ENCODE results near the gene ZNRD2. TPM values are rescaled to one million over a fixed set of nuclear protein-coding genes. Genes with fewer than 3 reads are reported as not detected.

The ZNRD2 gene
- total RNA-seq, 1 donor from 2014 or later = 45.1 TPM

GRCh38 chr11:65524014-65524740, 46.1 kb upstream of the ZNRD2 start:
- peaks cover 14% of the 10 kb centered on the region for H3K4me1 ChIP-seq (ENCODE audit: insufficient read depth, low read length)
- no peaks in the 10 kb centered on the region for H3K9me3 ChIP-seq (ENCODE audit: insufficient read depth, low read depth, low read length)
- H3K4me3 Mint-ChIP-seq (ENCODE audit: unreplicated experiment) = peak overlapping the region; percentile 60
- H2AFZ ChIP-seq (ENCODE audit: low read depth, low read length) = peak overlapping the region; percentile 59
- H3K27me3 ChIP-seq (ENCODE audit: insufficient read depth, low read length) = no peaks in the 10 kb centered on the region
- H3K27ac Mint-ChIP-seq (ENCODE audit: unreplicated experiment) = no peak overlapping the region
- peaks cover 26% of the 10 kb centered on the region for H3K4me1 Mint-ChIP-seq (ENCODE audit: low read depth, unreplicated experiment)
- H4K20me1 ChIP-seq (ENCODE audit: insufficient read depth, low read length) = peaks cover 33% of the 10 kb centered on the region
- peak overlapping the region; percentile 46 for H3K4me3 ChIP-seq (ENCODE audit: insufficient read depth, low read depth, low read length)
- FAIRE-seq (no peak), DNase-seq (ENCODE audit: low read depth) (no peak)
- H3K27me3 Mint-ChIP-seq (ENCODE audit: low read depth, unreplicated experiment) = no peaks in the 10 kb centered on the region
- TF ChIP-seq EZH2 (IDR thresholded peaks at IDR 0.05; ENCODE audit: insufficient read depth, low read length) (no peak), CTCF (IDR thresholded peaks at IDR 0.05; ENCODE audit: insufficient read depth, low read depth, low read length) (no peak)
- peaks cover 8% of the 10 kb centered on the region for H3K36me3 Mint-ChIP-seq (ENCODE audit: low read depth, unreplicated experiment)
- no peaks in the 10 kb centered on the region for H3K36me3 ChIP-seq (ENCODE audit: insufficient read depth, low read length)
- H3K9ac ChIP-seq (ENCODE audit: low read length) = peak overlapping the region; percentile 67
- H3K4me2 ChIP-seq (ENCODE audit: low read length) = peak overlapping the region; percentile 87
- H3K79me2 ChIP-seq (ENCODE audit: insufficient read depth, low read length) = peaks cover 34% of the 10 kb centered on the region
- peaks cover 5% of the 10 kb centered on the region for H3K9me3 Mint-ChIP-seq (ENCODE audit: unreplicated experiment)
- H3K27ac ChIP-seq (ENCODE audit: low read depth, low read length) = no peak overlapping the region

GRCh38 chr11:65524741-65525545, 45.3 kb upstream of the ZNRD2 start, which contains the start of gene SCYL1:
Gene SCYL1 (plus strand): TSS chr11:65525083. CDS start chr11:65525154, 71 bp downstream.
- Histone ChIP-seq H3K4me2 (ENCODE audit: low read length) (peak within 1 kb of the TSS; percentile 98), H2AFZ (ENCODE audit: low read depth, low read length) (peak within 1 kb of the TSS; percentile 59), H3K9me3 (ENCODE audit: insufficient read depth, low read depth, low read length) (no peaks in the 10 kb centered on the region), H3K9ac (ENCODE audit: low read length) (peak within 1 kb of the TSS; percentile 95), H3K79me2 (ENCODE audit: insufficient read depth, low read length) (peaks cover 39% of the 10 kb centered on the region), H3K4me1 (ENCODE audit: insufficient read depth, low read length) (peaks cover 14% of the 10 kb centered on the region), H4K20me1 (ENCODE audit: insufficient read depth, low read length) (peaks cover 41% of the 10 kb centered on the region), H3K36me3 (ENCODE audit: insufficient read depth, low read length) (peaks cover 4% of the 10 kb centered on the region), H3K27ac (ENCODE audit: low read depth, low read length) (peak within 1 kb of the TSS; percentile 83), H3K4me3 (ENCODE audit: insufficient read depth, low read depth, low read length) (peak within 1 kb of the TSS; percentile 73), H3K27me3 (ENCODE audit: insufficient read depth, low read length) (no peaks in the 10 kb centered on the region)
- H3K36me3 Mint-ChIP-seq (ENCODE audit: low read depth, unreplicated experiment) = peaks cover 10% of the 10 kb centered on the region
- no peaks in the 10 kb centered on the region for H3K27me3 Mint-ChIP-seq (ENCODE audit: low read depth, unreplicated experiment)
- H3K9me3 Mint-ChIP-seq (ENCODE audit: unreplicated experiment) = peaks cover 5% of the 10 kb centered on the region
- DNase-seq (ENCODE audit: low read depth) (peak; percentile 41), FAIRE-seq (no peak)
- H3K4me3 Mint-ChIP-seq (ENCODE audit: unreplicated experiment) = peak within 1 kb of the TSS; percentile 88
- H3K4me1 Mint-ChIP-seq (ENCODE audit: low read depth, unreplicated experiment) = peaks cover 28% of the 10 kb centered on the region
- peak within 1 kb of the TSS; percentile 92 for H3K27ac Mint-ChIP-seq (ENCODE audit: unreplicated experiment)
- TF ChIP-seq CTCF (IDR thresholded peaks at IDR 0.05; ENCODE audit: insufficient read depth, low read depth, low read length) (no peak), EZH2 (IDR thresholded peaks at IDR 0.05; ENCODE audit: insufficient read depth, low read length) (no peak)

Data from astrocyte (in vitro differentiated cells and primary cell).